Adipocyte (in vitro differentiated cells): ENCODE data around the gene DNAJC13.
"Not testable (repeated sequence)": the region's sequence is repeated elsewhere in the genome, so short reads cannot be mapped to it uniquely, and the experiment has no call there.

ENCODE experiments used
- DNase-seq: peaks from one replicate; pipeline ENCODE4 v3.0.0-alpha.2; 2015; ENCODE audit warnings: low read depth
- H3K27me3 ChIP-seq: replicated peaks from 2 replicates; pipeline ENCODE4 v1.7.0; 2013; ENCODE audit warnings: mild to moderate bottlenecking, low read length, moderate library complexity; ENCODE audit not compliant: control insufficient read depth, insufficient read depth
- H3K36me3 ChIP-seq: 2 replicates; pipeline ENCODE4 v1.7.0; 2013; ENCODE audit warnings: low read length, mild to moderate bottlenecking, moderate library complexity; ENCODE audit not compliant: control insufficient read depth, insufficient read depth, severe bottlenecking
- H3K4me1 ChIP-seq: 2 replicates; pipeline ENCODE4 v1.7.0; 2013; ENCODE audit warnings: mild to moderate bottlenecking, low read length, moderate library complexity; ENCODE audit not compliant: control insufficient read depth, insufficient read depth
- H3K4me3 ChIP-seq: 2 replicates; pipeline ENCODE4 v1.7.0; 2013; ENCODE audit warnings: mild to moderate bottlenecking, low read length, moderate library complexity
- H3K9ac ChIP-seq: 2 replicates; pipeline ENCODE4 v1.7.0; 2013; ENCODE audit warnings: mild to moderate bottlenecking, low read length, moderate library complexity
- H3K9me3 ChIP-seq: 2 replicates; pipeline ENCODE4 v1.7.0; 2013; ENCODE audit warnings: mild to moderate bottlenecking, low read length, moderate library complexity; ENCODE audit not compliant: control insufficient read depth

The DNAJC13 gene, protein sequence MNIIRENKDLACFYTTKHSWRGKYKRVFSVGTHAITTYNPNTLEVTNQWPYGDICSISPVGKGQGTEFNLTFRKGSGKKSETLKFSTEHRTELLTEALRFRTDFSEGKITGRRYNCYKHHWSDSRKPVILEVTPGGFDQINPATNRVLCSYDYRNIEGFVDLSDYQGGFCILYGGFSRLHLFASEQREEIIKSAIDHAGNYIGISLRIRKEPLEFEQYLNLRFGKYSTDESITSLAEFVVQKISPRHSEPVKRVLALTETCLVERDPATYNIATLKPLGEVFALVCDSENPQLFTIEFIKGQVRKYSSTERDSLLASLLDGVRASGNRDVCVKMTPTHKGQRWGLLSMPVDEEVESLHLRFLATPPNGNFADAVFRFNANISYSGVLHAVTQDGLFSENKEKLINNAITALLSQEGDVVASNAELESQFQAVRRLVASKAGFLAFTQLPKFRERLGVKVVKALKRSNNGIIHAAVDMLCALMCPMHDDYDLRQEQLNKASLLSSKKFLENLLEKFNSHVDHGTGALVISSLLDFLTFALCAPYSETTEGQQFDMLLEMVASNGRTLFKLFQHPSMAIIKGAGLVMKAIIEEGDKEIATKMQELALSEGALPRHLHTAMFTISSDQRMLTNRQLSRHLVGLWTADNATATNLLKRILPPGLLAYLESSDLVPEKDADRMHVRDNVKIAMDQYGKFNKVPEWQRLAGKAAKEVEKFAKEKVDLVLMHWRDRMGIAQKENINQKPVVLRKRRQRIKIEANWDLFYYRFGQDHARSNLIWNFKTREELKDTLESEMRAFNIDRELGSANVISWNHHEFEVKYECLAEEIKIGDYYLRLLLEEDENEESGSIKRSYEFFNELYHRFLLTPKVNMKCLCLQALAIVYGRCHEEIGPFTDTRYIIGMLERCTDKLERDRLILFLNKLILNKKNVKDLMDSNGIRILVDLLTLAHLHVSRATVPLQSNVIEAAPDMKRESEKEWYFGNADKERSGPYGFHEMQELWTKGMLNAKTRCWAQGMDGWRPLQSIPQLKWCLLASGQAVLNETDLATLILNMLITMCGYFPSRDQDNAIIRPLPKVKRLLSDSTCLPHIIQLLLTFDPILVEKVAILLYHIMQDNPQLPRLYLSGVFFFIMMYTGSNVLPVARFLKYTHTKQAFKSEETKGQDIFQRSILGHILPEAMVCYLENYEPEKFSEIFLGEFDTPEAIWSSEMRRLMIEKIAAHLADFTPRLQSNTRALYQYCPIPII (N-terminal part only)

DNA sequence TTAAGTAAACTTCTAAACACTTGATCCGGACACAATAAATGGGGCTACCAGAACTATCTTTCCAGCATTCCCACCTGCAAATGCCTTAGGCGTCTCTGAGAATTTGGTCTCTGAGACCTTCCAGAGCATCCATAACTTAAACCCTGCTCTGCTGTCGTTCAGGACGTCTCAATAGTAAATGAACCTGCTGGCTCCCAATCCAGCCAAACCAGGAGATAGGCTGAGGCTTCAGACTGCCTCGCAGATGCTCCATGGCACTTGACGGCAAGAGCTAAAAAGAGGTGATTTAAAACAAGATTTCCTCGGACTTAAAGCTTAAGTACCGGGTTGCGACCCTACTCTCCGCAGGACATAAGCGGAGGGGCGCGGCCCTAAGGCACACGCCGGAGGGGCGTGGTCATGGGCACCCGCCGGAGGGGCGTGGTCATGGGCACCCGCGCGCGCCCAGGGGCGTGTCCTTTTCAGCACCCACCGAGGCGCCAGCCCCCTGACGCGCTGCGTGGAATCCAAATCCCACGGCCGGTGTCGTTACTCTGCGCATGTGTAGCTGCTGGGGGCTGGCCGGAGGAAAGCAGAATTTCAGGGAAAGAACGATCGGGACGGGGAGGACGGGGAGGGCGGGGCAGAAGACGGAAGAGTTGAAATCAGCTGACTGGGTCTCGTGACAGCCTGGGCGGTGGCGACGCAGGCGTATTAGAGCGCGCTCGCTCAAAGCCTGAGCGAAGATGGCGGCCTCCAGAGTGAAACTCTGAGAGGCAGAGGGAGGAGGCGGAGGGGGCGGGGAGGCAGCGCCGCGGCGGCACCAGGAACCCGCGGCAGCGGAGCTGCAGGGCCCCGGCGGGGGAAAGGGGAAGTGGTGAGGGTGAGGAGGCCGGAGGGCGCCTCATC lies at the start of gene DNAJC13:
Gene DNAJC13 (plus strand): TSS at position 696 of the 888 bp plus-strand sequence. CDS start 17,049 bp downstream, outside the sequence.
- no peaks in the 10 kb centered on the region for H3K27me3 ChIP-seq
- H3K9me3 ChIP-seq, result no peaks in the 10 kb centered on the region
- no peaks in the 10 kb centered on the region for H3K36me3 ChIP-seq
- peak; percentile 98 for DNase-seq
- peaks cover 35% of the 10 kb centered on the region for H3K4me1 ChIP-seq
- peak within 1 kb of the TSS; percentile 99 for H3K4me3 ChIP-seq
- peak within 1 kb of the TSS; percentile 96 for H3K9ac ChIP-seq

DNA sequence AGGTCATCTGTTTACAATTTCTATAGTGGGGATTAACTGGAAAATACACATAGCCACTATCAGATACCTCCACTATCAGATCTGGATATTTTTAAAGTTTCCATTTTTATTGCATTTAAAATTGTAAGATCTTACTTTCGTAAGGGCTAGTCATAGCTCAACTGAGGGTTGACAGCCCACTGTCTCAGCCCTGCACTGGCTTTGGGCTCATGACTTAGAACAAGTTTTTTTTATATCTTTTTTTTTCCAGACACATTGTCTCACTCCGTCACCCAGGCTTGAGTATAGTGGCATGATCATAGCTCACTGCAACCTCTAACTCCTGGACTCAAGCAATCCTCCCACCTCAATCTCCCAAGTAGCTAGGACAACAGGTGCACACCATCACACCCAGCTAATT lies 48.8 kb upstream of the DNAJC13 start:
- Histone ChIP-seq H3K36me3 (no peaks in the 10 kb centered on the region), H3K4me3 (no peak overlapping the region), H3K4me1 (no peaks in the 10 kb centered on the region), H3K27me3 (no peaks in the 10 kb centered on the region), H3K9ac (no peak overlapping the region), H3K9me3 (no peaks in the 10 kb centered on the region)
- no peak for DNase-seq

DNA sequence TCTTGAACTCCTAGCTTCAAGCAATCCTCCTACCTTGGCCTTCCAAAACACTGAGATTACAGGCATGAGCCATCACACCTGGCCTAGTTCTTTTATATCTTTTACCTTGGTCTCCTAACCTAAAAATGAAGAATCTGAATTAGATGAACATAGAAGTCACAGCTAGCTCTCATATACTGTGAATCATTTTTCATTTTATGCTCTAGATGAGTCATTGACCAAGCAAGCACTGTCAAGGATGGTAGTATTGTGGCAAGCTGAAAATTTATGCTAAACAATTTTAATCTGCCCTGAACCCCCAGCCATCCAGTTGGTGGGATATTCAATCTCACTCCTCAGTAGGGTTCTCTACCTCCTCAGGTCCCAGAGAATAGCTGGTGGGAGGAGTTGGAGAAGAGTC lies 48.3 kb upstream of the DNAJC13 start:
- Histone ChIP-seq H3K9me3 (no peaks in the 10 kb centered on the region), H3K4me3 (no peak overlapping the region), H3K27me3 (no peaks in the 10 kb centered on the region), H3K36me3 (no peaks in the 10 kb centered on the region), H3K9ac (no peak overlapping the region), H3K4me1 (no peaks in the 10 kb centered on the region)
- DNase-seq, result no peak

DNA sequence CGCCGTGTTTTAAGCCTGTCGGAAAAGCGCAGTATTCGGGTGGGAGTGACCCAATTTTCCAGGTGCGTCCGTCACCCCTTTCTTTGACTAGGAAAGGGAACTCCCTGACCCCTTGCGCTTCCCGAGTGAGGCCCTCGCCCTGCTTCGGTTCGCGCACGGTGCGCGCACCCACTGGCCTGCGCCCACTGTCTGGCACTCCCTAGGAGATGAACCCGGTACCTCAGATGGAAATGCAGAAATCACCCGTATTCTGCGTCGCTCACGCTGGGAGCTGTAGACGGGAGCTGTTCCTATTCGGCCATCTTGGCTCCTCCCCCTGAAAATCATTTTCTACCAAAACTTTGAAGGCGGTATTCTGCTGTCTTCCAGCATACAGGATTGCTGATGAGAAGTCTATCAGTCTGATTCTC lies 40.4 kb upstream of the DNAJC13 start:
- H3K4me1 ChIP-seq, H3K9me3 ChIP-seq, H3K9ac ChIP-seq, H3K4me3 ChIP-seq, H3K27me3 ChIP-seq, H3K36me3 ChIP-seq, DNase-seq: not testable (repeated sequence)

DNA sequence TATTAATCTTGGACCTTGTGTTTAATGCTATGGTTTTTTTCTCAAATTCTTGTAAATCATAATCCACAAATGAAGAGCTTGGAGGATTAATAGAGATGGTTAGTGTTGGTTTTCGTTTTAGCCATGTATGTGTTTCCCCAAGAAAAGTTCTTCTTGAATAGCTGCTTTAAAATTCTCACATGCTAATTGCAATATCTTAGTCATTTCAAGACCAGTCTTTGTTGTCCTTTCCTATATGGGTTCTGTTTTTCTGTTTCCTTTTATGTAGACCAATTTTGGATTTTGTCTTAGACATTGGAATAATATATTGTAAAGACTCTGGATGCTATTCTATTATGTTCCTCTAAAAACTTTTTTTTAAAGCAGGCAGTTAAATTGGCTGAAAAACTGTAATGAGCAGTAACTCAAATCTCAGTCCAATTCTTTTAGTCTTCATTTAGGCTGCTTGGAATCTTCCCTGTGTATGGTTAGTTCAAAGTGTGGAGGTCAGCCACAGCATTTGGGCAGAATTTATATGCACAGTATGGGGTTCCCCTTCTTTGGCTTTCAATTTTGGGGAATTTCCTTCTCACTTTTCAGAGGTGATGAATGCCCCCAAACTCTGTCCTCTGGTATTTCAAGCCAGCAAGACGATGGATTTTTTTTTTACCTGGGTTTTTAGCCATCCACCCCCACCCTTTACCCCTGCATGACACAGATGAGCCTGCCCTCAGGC lies 39.1 kb upstream of the DNAJC13 start:
- DNase-seq, result no peak
- H3K4me3 ChIP-seq, result no peak overlapping the region

DNA sequence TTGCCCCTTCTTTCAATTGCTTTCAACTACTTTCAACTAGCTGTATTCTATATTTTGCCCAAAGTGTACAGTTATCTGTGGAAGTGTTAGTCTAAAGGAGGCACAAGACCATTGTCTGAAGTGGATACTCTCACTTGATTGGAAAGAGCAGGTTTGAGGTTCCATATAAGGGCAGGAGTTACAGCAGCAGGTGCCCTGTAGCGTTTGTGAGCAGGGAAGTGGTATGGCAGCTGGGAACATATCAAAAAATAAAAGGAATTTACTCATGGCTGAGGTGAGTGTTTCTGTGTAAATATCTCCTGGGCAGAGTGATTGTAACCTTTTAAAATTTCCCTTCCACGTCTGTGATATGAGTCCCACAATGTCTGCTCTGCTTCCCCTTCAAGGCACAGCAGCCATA lies 38.5 kb upstream of the DNAJC13 start:
- Histone ChIP-seq H3K4me1 (peaks cover 9% of the 10 kb centered on the region), H3K4me3 (no peak overlapping the region), H3K36me3 (no peaks in the 10 kb centered on the region), H3K27me3 (no peaks in the 10 kb centered on the region), H3K9me3 (no peaks in the 10 kb centered on the region), H3K9ac (no peak overlapping the region)
- no peak for DNase-seq

More for the DNA sequence above, 39.1 kb upstream of the DNAJC13 start:
- Histone ChIP-seq H3K4me1 (peaks cover 9% of the 10 kb centered on the region), H3K9me3 (no peaks in the 10 kb centered on the region), H3K36me3 (no peaks in the 10 kb centered on the region), H3K27me3 (no peaks in the 10 kb centered on the region), H3K9ac (no peak overlapping the region)

DNA sequence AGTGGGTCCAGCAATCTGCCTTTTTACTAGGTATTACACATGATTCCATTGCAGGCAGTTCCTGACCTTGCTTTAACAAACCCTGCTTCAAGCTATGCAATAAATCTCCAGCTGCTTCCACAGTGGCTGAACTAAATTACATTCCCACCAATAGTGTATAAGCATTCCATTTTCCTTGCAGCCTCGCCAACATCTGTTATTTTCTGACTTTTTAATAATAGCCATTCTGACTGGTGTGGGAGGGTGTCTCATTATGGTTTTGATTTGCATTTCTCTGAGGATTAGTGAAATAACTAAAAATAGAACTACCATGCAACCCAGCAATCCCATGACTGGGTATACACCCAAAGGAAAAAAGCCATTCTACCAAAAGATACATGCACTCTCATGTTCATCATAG lies 36.4 kb upstream of the DNAJC13 start:
- DNase-seq, result no peak
- H3K4me3 ChIP-seq, result no peak overlapping the region
- H3K9me3 ChIP-seq, result no peaks in the 10 kb centered on the region
- no peaks in the 10 kb centered on the region for H3K36me3 ChIP-seq
- H3K4me1 ChIP-seq, result peaks cover 9% of the 10 kb centered on the region
- no peaks in the 10 kb centered on the region for H3K27me3 ChIP-seq
- no peak overlapping the region for H3K9ac ChIP-seq

DNA sequence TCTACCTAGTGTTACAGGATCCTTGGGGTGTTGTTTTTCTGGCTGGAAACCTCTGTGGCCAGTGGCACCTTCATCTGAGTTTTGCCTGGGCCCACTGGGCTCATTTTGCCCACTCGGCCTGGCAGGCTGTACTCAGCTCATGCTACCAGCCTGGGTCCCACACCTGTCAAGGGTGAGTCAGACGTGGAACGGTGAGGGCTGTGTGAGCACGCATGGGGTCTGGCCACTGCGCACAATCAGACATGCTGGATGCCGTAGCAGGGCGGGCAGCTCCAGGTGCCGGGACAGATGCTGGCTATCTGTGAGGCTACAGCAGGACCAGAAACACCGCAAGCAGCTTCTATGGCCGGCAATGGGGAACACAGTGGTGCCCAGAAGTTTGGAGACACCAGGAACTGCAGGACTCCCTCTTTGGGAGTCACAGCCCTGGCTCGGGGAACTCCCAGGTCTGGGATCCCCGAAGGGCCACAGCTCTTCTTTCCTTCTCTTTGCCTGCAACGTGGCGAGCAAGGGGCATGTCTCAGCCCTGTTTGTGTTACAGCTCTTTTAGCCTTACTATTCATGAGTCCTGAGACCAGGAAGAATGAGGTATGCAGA lies 35.9 kb upstream of the DNAJC13 start:
- Histone ChIP-seq H3K36me3 (no peaks in the 10 kb centered on the region), H3K9ac (no peak overlapping the region), H3K9me3 (no peaks in the 10 kb centered on the region), H3K27me3 (no peaks in the 10 kb centered on the region), H3K4me3 (no peak overlapping the region), H3K4me1 (peaks cover 9% of the 10 kb centered on the region)
- DNase-seq, result no peak

DNA sequence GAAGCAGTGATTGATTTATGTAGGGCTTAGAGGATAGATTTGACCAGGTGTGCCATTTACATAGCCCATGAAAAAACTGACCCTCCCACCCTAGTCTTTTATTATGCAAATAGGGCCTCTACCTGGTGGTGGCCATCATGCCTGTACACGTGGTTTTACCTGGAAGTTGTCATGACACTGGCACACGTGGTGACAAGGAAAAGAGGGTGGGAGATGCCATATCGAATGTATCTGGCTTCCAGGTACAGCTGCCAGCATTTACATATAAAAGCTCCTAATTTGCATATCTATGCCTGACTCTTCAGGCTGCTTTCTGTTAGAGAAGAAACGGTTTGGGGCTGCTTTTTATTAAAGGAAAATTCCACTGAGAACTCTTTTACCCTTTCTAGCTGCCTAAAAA lies 35.0 kb upstream of the DNAJC13 start:
- no peak for DNase-seq
- H3K27me3 ChIP-seq, result no peaks in the 10 kb centered on the region
- H3K4me1 ChIP-seq, result peaks cover 9% of the 10 kb centered on the region
- H3K4me3 ChIP-seq, result no peak overlapping the region
- no peaks in the 10 kb centered on the region for H3K9me3 ChIP-seq
- no peak overlapping the region for H3K9ac ChIP-seq
- no peaks in the 10 kb centered on the region for H3K36me3 ChIP-seq
